ENCODE data around the gene MCFD2. TPM values are rescaled to one million over a fixed set of nuclear protein-coding genes. Genes with fewer than 3 reads are reported as not detected.

The MCFD2 gene
- total RNA-seq, 1 donor from 2014 or later = 104 TPM

DNA sequence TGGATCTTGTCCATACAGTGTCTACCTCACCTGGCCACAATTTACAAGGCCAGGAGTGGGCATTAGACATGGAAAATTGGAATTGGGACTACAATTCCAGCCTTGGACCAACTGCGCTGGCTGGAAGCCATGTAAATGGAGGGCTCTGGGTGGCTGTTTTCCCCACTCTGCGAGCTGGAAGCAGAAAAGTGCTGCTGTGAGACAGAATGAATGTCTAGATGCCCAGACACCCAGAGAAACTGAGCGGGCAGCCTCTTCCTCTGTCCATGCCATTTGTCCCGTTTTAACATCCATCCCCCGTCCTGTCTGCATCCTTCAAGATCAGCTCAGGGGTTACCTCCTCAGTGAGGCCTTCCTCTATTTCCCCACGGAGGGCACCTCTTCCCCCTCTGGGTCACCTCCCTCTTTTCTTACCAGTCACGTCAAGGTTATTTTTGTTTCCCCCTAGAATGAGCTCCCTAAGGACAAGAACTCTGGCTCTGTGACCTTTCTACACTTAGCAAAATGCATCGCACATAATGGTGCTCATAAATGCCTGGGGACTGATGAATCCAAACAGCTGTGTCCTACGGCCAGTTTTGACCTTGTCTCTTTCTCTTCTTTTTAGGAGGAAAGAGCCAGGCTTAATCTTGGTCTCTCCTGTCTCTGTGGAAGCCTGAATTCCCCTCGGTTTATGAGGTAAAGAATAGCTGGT lies 41.2 kb downstream of the MCFD2 start:
- no peak overlapping the region for H3K4me3 ChIP-seq
- H3K27me3 ChIP-seq = no peaks in the 10 kb centered on the region
- no peak for ATAC-seq
- no peaks in the 10 kb centered on the region for H3K36me3 ChIP-seq
- intact Hi-C loops (cut with DNase I) = loop anchor here (10.0 kb wide), 1 partner anchor 60 kb away; no protein-coding TSS in a partner anchor
- H3K27ac ChIP-seq = no peak overlapping the region
- H3K4me1 ChIP-seq = peaks cover 38% of the 10 kb centered on the region
- H3K9me3 ChIP-seq = no peaks in the 10 kb centered on the region
- TF ChIP-seq, protein P1, sequence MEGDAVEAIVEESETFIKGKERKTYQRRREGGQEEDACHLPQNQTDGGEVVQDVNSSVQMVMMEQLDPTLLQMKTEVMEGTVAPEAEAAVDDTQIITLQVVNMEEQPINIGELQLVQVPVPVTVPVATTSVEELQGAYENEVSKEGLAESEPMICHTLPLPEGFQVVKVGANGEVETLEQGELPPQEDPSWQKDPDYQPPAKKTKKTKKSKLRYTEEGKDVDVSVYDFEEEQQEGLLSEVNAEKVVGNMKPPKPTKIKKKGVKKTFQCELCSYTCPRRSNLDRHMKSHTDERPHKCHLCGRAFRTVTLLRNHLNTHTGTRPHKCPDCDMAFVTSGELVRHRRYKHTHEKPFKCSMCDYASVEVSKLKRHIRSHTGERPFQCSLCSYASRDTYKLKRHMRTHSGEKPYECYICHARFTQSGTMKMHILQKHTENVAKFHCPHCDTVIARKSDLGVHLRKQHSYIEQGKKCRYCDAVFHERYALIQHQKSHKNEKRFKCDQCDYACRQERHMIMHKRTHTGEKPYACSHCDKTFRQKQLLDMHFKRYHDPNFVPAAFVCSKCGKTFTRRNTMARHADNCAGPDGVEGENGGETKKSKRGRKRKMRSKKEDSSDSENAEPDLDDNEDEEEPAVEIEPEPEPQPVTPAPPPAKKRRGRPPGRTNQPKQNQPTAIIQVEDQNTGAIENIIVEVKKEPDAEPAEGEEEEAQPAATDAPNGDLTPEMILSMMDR (IDR thresholded peaks at IDR 0.05) = no peak
- peak; percentile 54 for DNase-seq

DNA sequence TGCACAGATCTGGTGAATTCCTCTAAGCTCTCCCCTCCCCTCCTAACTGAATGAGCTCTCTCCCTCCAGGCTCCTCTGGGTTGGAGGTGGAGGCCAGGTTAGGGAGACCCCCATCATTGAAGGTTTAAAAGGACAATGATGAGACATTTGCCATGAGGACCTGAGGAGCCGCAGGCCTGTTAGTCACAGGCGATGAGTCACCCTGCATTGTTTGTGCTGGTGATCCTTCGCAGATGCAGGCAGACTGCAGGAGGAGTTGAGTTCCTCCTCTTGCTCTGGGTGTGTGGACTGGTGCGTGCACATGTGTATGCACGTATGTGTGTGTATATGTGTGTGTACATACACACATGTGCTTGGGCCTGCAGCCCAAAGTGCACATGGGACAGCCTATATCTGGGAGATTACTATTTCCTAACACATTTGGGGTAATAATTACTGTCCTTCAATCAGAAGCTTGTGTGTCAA lies 42.0 kb downstream of the MCFD2 start:
- H3K4me3 ChIP-seq = no peak overlapping the region
- H3K4me1 ChIP-seq = peaks cover 43% of the 10 kb centered on the region
- H3K36me3 ChIP-seq = no peaks in the 10 kb centered on the region
- H3K27me3 ChIP-seq = no peaks in the 10 kb centered on the region
- intact Hi-C loops (cut with DNase I) = loop anchor here (10.0 kb wide), 1 partner anchor 59 kb away; no protein-coding TSS in a partner anchor
- ATAC-seq (peak; percentile 63), DNase-seq (peak; percentile 60)
- peak overlapping the region; percentile 24 for H3K27ac ChIP-seq
- no peaks in the 10 kb centered on the region for H3K9me3 ChIP-seq
- TF ChIP-seq, protein P1 (IDR thresholded peaks at IDR 0.05) = no peak

DNA sequence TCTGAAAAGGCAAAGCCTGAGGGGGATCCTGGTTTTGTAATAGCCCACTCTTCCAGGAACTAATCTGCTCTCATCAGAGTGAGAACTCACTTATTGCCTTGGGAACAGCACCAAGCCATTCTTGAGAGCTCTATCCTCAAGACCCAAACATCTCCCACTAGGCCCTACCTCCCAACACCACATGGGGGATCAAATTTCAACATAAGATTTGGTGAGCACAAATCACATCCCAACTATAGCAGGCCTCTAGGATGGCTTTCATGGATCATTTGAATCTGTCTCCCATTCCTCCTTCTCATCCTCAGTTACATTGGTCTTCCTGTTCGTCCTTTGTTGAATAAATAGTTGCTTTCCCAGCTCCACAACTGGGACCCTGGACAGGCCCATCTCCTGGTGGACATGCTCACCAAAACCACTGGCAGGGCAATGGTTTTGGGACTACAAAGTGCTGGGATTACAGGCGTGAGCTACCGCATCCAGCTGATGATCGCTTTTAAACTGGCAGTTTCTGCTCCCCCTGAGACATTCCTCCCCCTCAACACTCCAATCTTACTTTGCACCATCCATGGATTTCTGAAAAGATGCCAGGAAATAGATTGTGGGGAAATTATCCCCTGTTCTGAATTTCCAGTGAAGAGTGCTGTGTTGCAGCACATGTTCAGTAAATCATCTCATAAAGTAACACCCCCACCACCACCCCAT lies 42.6 kb downstream of the MCFD2 start:
- ATAC-seq = no peak
- DNase-seq = no peak

DNA sequence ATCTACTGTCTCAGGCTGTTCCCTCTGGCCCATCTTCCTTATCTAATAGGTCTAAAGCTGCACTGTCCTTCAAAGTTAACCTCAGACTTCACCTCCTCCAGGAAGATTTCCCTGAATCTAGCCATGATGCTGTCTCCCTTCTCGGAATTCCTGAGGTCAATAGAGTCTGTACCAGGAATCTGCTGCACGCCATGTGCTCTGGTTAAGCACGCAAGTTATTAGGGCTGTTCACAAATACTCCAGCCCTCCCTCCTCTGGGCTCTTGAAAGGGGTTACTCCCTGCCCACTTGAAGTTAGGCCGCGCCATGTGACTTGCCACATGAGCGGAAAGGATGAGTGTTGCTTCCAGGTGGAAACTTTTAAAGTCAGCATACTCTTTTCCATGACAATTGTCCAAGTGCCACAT lies 43.6 kb downstream of the MCFD2 start:
- intact Hi-C loops (cut with DNase I) = loop anchor here (10.0 kb wide), 1 partner anchor 57 kb away; no protein-coding TSS in a partner anchor
- no peaks in the 10 kb centered on the region for H3K9me3 ChIP-seq
- no peaks in the 10 kb centered on the region for H3K36me3 ChIP-seq
- ATAC-seq = peak; percentile 84
- peak overlapping the region; percentile 2 for H3K27ac ChIP-seq
- TF ChIP-seq, protein P1 (IDR thresholded peaks at IDR 0.05) = no peak
- peak; percentile 87 for DNase-seq
- H3K4me3 ChIP-seq = no peak overlapping the region
- H3K27me3 ChIP-seq = no peaks in the 10 kb centered on the region
- H3K4me1 ChIP-seq = peaks cover 41% of the 10 kb centered on the region

More for the DNA sequence above, 42.6 kb downstream of the MCFD2 start:
- Histone ChIP-seq H3K36me3 (no peaks in the 10 kb centered on the region), H3K27me3 (no peaks in the 10 kb centered on the region), H3K4me1 (peaks cover 43% of the 10 kb centered on the region), H3K27ac (peak overlapping the region; percentile 24), H3K9me3 (no peaks in the 10 kb centered on the region), H3K4me3 (no peak overlapping the region)
- intact Hi-C loops (cut with DNase I) = loop anchor here (10.0 kb wide), 1 partner anchor 58 kb away; no protein-coding TSS in a partner anchor
- TF ChIP-seq, protein P1 (IDR thresholded peaks at IDR 0.05) = no peak

DNA sequence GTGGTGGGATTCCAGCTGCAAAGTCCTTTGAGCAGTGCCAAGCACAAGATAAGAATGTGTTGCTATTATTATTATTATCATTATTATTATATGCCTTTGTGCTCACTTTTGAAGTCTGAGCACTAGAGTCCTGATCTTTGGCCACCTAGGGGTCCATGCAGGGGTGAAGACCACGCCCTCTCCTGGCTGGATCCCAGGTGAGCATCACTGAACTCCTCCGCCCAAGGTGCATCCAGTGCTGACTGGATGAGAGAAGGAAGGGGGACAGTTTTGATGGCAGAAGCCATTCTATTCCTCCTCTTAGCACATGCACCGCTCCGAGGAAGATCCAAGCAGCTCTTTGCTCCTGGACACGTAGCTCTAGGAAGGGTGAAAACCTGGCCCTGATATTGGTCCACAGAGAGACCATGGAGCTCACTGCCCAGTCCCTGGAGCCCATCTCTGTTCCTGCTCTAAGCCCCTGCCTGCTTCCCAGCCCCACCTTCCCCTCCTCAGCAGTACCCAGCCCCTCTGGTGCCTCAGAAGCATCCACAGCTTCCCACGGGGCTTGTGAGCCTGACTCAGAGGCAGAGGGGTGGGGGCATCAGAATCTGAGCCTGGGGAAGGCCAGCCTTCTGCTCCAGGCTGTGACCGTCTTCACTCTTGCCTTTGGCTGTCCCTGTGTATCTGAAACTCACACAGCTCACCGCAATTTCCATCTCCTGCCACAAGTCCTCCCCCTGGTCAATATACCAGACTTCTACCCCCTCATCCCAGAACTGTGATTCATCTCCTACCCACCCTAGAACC lies 45.4 kb downstream of the MCFD2 start:
- intact Hi-C loops (cut with DNase I) = loop anchor here (10.0 kb wide), 1 partner anchor 55 kb away; no protein-coding TSS in a partner anchor

More for the DNA sequence above, 45.4 kb downstream of the MCFD2 start:
- H3K36me3 ChIP-seq = no peaks in the 10 kb centered on the region
- H3K4me1 ChIP-seq = peaks cover 35% of the 10 kb centered on the region
- TF ChIP-seq, protein P1 (IDR thresholded peaks at IDR 0.05) = no peak
- ATAC-seq = no peak
- H3K9me3 ChIP-seq = peaks cover 2% of the 10 kb centered on the region
- no peak overlapping the region for H3K4me3 ChIP-seq
- no peaks in the 10 kb centered on the region for H3K27me3 ChIP-seq
- no peak overlapping the region for H3K27ac ChIP-seq
- peak; percentile 60 for DNase-seq

Data from upper lobe of right lung (tissue), 1 donor.